ENCODE results near the gene DAB1.
A peak's percentile ranks its signal among the peaks of the same experiment; 100 is the strongest.

DAB1 gene

DNA sequence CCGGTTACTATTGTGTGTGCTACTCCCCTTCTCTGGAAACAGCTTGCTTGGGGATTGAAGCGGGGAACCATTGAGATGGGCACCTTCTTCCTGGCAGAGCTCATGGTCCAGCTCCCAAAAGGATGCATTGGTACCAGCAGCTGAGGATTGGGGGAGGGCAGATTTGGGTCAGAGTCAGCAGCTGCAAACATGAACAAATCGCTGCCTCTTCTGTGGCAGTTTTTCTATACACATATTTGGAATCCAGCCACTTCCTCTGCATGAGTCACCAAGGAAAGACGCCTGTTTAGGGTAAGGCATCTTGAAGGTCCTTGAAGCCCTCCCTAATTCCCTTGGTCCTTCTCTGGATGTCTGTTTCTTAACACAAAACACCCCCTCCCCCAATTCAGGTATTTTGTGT lies 104.7 kb downstream of the DAB1 start:
- no peak for DNase-seq (ENCODE audit: low read depth in 2 of 2)

DNA sequence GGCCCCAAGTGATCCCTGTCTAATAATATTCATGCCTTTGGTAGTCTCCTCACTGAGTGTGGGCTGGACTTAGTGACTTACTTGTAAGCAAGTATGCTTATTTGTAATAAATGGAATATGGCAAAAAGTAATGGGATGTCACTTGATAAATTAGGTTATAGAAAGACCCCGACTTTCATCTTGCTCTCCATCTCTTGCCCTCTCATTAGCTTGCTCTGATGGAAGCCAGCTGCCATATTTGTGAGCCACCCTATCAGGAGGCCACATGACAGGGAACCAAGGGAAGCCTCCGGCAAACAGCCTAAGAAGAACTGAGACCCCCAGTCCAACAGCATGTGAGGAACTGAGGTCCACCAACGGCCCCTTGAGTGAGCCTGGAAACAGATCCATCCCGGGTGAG lies 107.0 kb downstream of the DAB1 start:
- DNase-seq (ENCODE audit: low read depth in 2 of 2) = no peak

DNA sequence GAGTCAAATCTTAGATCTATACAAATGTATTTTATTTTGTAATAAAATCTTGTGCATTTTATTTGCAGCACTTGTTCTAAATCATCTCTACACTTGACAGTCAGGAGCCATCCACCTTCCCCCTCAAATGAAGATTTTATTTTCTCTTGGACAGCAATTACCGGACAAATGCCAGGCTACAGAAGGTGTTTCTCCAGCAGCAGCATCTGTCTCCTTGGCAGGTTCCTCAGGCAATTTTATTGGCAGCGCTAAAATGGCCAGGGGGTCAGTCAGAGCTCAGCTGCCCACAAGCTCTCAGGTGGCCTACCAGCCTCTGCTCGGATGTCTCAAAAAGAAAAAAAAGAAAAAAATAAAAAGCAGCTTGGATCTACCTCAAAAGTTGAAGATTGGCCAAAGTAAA lies 107.6 kb downstream of the DAB1 start:
- no peak for DNase-seq (ENCODE audit: low read depth in 2 of 2)

DNA sequence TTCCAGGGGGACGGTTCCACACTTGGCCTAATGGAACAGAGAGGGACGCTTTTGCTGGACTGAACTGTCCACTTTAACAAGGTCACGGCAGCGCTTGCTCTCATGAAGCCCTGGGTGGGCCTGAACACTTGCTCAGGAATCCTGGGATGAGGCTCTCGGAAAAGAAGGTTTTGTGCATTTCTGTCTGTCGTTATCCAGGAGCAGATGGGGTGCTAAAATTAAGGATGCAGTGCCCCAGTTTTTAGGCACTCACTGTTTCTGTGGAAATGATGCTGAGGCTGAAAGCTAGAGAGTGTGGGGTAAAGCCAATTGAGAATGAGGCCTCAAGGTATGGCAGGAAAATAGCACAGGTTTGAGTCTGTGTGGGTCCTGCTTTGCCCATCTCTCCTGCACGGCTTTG lies 111.0 kb downstream of the DAB1 start:
- DNase-seq (ENCODE audit: low read depth in 2 of 2) = no peak

DNA sequence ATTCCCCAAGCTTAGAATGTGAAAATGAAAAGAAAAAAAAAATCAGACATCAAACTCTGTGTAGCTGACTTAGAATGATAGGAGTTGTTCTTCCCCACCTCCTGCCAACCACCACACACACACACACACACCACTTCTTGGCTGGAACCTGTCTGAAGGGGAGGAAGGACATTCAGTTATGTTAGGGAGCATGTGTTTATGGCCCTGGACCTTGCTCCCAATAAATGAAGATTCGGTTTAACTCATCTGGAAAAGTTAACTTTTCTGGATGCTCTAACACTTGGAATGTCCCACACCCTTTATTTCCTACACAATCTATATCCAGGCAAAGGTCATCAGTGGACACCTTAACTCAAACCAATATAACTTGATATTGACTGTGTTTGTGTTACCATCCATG lies 112.4 kb downstream of the DAB1 start:
- DNase-seq (ENCODE audit: low read depth in 2 of 2) = no peak

DNA sequence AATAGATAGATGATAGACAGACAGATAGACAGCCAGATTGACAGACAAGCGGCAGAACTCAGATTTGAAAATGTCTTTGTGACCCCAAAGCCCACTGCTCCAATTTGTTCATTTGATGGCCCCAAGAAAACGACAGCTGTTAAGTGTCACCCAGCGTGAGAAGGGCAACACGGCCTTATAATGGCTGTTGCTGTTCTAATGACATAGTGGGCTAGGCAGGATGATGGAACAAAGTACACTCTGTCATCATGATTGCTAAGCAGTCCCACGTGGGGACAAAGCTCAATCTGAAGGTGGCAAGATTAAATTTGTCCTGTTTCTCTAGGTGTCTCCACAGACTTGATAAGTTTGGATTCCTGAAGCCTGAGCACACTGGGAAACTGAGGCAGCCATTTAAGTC lies 112.9 kb downstream of the DAB1 start:
- DNase-seq (ENCODE audit: low read depth in 2 of 2) = no peak

DNA sequence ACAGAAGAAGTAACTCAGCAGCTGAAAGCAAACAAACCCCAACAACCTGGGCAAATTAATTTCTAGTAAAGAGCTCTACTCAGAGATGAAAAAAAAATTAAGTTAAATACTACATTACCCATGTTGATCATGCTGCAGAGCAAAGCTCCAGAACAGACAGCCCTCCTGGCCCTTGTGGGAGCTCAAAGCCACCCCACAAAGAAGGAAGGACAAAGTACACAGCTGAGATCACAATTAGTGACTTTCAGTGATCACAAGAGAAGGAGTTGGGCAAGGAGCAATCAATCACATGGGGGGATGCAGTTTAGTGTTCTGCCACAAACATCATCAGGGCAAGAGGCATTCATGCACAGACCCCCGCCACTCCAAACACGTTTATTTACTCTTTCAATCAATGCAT lies 114.2 kb downstream of the DAB1 start:
- no peak for DNase-seq (ENCODE audit: low read depth in 2 of 2)

DNA sequence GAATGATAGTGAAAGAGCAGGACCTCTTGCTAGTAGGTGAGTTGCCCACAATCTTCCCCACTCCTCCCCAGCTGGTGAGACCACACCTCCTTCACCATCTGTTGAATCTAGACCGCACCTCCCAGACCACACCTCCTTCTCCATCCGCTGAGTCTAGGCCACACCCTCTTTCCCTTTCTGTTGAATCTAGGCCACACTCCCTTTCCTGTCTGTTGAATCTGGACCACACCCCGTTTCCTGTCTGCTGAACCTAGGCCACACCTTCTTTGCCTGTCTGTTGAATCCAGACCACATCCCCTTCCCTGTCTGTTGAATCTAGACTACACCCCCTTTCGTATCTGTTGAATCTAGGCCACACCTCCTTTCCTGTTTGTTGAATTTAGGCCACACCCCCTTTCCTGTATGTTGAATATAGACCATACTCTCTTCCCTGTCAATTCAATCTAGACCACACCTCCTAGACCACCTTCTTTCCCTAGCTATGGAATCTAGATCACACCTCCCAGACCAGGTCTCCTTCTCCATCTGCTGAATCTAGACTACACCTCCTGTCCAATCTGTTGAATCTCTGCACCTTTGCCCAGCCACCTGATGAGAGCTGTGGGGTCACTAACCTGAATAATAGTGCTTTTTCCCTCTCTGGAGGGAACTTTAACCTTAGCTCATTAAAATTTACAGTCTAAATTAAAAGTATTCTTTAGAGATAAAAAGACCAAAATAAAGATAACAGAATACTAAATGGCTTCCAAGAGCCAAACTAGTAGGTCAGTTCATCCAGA lies 116.3 kb downstream of the DAB1 start:
- DNase-seq (ENCODE audit: low read depth in 2 of 2) = peak in 1 of 2 donors; percentile 3

DNA sequence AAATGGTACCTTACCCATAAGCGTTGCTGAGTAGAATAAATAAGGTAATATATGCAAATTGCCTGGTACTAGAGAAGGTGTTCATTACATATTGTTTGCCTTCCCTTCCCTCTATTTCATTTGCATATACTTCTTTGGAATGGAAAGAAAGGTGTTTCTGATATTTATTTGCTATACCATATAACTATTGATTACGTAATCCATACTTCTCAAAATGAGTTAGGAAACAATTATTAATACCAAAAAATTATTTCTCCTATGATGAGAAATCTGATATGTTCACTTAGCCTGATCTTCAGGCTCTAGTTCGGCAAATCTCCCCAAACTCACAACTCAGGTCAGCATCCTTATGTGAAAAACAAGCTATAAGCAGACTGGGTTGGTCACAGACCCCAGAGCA lies 119.3 kb downstream of the DAB1 start:
- DNase-seq (ENCODE audit: low read depth in 2 of 2) = no peak

DNA sequence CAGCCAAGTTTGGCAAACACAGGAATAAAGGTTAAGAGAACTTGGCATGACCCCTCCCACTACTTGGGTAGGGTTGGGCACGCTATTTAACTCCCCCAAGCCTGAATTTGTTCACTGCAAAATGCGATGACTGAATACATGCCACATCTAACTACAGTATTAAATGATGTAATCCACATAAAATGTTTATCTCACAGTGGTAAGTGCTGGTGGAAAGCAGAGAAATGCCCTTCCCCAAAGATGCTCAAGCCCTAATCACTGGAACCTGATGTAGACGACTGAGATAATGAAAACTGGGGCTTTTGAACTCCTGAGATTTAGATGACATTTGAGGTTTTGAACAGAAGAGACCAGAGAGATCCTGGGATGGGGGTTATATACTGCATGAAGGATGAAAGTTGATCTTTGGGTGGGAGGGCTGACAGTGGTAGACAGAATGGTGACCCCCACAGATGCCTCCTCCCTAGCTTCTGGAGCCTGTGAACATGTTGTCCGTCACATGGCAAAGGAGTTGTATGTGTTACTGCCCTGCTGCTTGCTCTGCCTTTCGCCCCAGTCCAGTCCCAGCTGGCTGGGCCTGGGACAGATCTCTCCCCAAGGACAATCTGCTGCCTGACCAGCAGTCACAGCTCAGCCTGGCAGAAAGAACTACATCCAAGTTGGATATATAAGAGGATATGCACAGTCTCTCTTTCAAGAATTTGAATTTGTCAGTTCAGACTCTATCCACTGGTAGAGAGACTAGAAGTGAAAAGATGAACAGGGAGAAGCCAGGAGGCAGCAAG lies 120.9 kb downstream of the DAB1 start:
- no peak for DNase-seq (ENCODE audit: low read depth in 2 of 2)

DNA sequence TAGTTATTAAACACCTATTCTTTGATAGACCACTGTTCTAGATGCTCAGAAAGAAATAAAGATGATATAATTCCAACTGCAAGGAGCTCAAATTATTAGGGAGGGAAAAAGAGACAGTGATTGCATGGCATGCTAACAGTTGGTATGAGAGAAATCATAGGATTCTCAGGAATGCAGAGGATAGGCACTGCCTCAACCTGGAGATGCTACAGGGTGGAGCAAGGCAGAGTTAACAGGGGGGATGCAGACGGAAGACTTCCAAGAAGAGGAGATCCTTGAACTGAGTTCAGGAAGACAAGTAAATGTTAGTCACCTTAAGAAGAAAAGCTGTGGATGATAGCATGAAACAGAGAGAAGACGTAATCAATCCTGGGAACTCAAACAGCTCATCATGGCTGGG lies 123.7 kb downstream of the DAB1 start:
- DNase-seq (ENCODE audit: low read depth in 2 of 2) = no peak

DNA sequence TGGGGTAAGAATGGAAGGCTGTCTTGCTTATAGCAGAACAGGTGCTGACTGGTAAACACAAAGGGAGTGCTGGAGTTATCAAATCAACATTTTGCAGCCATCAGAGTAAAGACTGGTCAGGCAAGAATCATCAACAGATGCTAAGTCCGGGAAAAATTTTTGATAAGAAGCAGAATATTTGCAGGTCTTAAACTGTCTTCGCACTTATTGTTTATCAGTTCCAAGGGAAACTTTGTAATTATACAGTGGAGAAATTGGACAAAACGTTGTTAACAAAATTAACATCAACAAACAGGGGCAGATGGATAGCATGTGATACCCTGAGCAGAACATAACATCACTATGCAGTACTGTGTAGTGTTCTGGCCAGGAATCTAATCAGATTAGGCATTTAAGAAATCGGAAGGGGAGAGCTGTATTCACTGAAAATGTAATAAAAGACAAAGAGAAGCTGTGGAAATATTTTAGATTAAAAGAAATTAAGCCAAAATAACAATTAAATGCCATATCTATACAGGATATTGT lies 127.1 kb downstream of the DAB1 start:
- no peak for DNase-seq (ENCODE audit: low read depth in 2 of 2)

DNA sequence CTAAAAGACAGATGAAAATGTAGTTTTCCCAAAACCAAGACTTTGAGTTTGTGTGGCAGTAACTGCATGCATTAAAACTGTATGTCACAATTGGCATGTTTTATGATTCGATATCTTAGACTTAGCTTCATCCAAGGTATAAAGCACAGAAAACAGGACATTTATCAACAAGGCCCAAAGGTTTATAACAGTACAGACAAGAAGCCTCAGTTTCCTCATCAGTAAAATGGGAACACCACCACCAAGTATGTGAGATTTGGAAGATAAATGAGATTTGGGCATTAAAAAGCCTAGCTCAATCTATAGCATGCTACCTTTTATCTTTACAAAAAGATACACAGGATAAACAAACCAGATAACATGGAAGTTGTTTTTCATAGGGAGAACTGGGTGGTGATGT lies 128.5 kb downstream of the DAB1 start:
- no peak for DNase-seq (ENCODE audit: low read depth in 2 of 2)

DNA sequence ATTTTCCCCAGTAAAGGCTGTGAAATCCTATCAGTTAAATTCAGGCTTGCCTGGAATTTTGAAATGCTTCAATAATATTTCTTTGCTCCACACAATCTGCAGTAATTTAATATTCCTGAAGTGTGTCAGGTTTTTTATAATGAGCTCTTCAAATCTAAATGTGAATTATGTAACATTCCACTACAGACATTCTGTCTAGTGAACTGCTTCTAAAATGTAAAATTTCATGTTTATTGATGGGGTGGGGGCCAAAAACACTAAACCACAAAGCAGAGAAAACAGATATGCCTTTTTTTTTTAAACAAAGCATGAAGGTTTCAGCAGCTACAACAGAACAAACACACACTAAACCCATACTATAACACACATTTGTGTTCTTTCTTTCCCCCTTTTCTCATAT lies 129.7 kb downstream of the DAB1 start:
- no peak for DNase-seq (ENCODE audit: low read depth in 2 of 2)

DNA sequence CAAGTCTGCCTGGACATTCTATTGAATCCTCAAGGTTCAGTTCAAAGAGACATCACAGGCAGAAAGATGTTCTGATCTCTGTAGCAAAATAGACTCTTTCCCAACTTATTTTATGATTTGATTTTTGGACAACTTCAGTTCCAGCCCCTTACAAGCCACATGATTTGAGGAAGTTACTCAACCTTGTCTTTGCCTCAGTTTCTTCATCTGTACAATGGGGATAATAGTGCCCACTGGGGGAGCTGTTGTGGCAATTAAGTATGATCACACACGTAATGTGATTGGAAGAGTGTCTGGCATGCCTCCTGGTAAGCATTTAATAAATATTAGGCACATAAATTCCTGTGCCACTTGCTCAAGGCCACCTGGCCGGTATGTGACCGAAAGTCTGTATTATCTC lies 130.6 kb downstream of the DAB1 start:
- DNase-seq (ENCODE audit: low read depth in 2 of 2) = no peak

DNA sequence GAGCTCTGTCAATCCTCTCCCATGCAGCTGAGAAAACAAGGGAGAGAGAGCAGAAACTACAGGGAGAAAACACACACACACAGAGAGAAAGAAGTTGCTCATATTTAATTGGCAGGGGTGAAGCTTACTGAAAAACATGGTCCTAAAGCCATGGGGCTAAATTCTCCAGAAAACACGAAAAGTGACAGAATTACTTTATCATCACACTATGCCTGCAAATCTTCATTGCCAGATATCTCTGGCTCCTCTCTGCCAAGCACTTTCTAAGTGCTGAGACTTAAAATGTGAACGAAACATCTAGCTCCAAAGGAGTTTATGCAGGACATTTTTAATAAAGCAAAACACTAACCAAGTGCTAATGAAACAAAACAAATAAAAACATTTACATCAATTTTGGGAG lies 134.1 kb downstream of the DAB1 start:
- no peak for DNase-seq (ENCODE audit: low read depth in 2 of 2)

DNA sequence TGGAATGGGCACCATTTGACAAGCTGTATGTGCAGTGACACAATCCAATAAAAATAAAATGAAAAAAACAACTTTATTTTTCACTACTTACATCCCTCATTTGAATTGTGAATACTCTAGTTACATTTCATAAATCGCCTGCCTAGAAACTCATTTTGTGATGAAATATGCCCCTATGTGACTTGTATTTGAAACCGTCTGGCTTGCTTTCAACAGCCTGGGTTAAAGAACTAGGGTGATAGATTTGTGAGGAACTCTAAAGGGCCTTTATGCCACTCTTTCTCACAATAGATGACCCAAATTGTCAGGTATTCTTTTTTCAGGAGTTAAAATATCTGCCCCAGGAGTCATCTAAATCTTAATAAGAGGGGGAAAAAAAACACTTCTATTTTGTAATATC lies 137.9 kb downstream of the DAB1 start:
- no peak for DNase-seq (ENCODE audit: low read depth in 2 of 2)

DNA sequence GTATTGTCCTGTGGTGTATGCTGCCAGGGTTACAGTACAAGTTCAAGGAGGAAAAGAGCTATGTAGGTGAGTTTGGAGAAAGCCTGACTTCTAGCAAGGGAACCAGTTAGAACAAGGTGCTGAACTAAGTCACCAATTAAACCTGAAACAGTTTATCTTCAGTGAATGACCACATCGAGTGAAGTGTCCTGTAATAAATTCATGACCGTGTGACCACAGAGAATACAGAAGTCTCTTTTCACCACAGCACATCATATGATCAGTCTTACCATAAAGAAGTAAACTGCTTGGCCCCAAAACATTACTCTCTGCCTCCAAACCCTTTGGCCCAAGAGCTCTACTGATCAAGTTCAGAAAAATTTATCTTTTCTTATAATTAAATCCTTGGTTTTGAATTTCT lies 141.4 kb downstream of the DAB1 start:
- DNase-seq (ENCODE audit: low read depth in 2 of 2) = no peak

DNA sequence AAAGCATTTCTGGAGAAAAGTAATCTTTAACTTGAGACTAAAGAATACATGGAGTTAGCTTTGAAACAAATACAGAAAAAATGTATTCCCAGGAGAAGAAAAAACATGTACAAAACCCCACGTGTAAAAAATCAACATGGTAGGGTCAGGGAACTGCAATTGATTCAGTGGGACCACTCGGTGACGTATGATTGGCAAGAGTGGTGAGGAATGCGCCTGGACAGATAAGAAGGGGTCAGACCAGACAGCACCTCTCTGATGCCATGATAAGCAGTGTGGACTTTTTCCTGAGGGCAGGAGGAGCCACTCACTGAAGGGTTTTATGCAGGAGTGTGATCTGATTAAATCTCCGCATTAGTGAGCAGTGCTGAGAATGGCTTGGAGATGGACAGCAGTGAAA lies 142.5 kb downstream of the DAB1 start:
- DNase-seq (ENCODE audit: low read depth in 2 of 2) = no peak

DNA sequence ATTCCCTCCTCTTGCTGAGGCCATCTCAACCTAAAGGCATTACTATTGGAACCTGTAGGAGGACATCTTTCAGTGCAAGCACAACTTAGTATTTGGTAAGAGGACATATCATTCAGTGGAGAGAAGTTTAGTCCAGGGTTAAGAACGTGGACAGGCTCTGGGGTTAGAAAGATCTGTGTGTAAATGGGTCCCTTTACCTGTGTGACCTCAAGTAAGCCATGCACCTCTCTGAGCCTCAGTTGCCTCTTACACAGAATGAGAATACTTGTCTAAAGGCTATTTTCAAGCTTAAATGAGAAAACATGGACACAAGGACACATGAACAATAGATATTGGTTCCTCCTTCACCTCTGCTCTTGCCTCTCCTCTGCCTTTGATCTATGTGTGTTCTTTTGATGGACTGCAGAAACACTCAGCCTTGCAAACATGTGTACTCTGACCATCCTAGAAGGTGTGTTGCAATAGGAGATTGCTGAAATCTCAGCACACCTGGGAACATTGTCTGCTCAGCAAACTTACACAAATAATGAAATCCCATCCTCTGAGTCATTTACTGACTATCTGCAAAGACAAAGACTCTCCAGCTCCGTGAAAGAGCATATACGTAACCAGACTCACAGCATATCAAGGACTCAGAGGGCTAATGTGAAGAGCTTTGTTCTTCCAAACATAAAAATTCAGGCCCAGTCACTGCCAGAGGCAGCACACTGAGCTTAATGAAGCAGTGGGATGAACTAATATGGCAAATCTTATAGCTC lies 143.8 kb downstream of the DAB1 start:
- no peak for DNase-seq (ENCODE audit: low read depth in 2 of 2)

DNA sequence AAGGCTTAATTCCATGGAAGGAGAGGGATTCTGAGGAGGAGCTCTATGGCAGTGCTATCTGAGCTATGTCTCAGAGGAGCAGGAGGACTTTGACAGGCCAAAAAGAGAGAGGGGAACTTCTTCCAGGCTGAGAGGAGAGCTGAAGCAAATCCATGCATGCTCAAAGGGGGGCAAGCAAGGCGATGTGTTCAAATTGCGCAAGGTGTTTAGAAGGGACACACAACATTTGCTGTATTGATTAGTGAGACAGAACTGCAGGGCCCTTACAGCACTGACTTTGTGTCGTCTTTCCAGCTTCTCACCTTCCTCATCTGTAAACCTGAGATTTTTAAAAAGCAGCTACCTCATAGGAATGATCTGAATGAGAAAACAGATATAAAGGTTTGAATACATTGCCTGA lies 145.3 kb downstream of the DAB1 start:
- no peak for DNase-seq (ENCODE audit: low read depth in 2 of 2)

DNA sequence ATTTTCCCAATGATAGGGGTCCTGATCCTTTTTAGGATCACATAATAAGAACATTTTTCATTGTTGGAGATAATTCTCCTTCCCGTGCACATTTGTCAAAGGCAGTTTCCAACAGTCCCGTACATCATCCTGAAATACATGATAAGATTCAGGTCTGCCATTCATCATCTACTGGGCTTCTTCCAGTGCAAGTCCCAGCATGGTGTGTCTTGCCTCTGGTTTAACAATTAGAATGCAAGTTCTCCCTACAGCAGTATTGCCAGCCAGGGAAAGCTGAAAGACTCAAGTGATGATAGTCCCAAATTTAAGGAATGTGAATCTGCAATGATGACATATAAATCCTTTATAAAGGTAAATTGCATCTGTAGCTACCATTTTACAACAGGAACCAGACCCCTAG lies 146.2 kb downstream of the DAB1 start:
- no peak for DNase-seq (ENCODE audit: low read depth in 2 of 2)

DNA sequence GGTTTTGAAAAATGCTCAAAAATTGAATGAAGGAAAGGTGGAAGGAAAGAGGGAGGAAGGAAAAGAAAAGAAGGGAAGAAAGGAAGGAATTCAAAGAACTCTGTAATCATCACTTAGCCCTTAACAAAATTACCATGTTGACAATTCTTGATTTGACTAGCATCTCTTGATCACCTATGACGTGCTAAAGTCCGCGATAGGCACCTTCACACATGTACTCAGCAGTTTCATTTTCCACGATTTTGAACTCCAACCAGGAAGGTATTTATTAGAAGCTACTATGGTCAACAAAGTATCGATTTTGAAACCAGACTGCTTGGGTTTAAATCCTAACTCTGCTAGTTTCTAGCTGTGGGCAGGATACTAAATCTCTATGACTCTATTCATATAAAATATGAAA lies 146.9 kb downstream of the DAB1 start:
- DNase-seq (ENCODE audit: low read depth in 2 of 2) = no peak
